GM10248 (cell line): ENCODE measurements around the gene EEF1A2.

Experiments
- CTCF ChIA-PET: fragments of 300-600 bp; sonication (Branson Sonifier 250); formaldehyde crosslinking; extraction: SDS; loops from one replicate; lab custom pipeline; 2021; ENCODE audit warnings: antibody characterized with exemption; lab: Yijun Ruan, JAX
- POLR2A ChIA-PET: fragments of 350-650 bp; sonication (Branson Sonifier 250); formaldehyde crosslinking; extraction: SDS; loops from one replicate; lab custom pipeline; 2020; ENCODE audit warnings: antibody characterized with exemption; lab: Yijun Ruan, JAX
- DNase-seq: peaks from one replicate; pipeline ENCODE4 v3.0.0; 2012; ENCODE audit errors: extremely low spot score
- CTCF ChIP-seq: IDR thresholded peaks from 2 replicates; pipeline ENCODE4 v1.5.1; 2012; ENCODE audit warnings: mild to moderate bottlenecking, low read depth; ENCODE audit errors: extremely low read depth, missing control alignments, control extremely low read depth

EEF1A2 gene

GRCh38 chr20:63469019-63469712 is 29.7 kb downstream of the EEF1A2 start:
- POLR2A ChIA-PET: no interaction called here
- CTCF ChIA-PET: interaction anchor here (1.0 to 2.0 kb wide), 2 partner anchors 27 to 28 kb away, joined by 3 to 7 read pairs; no protein-coding TSS in a partner anchor
- no peak for TF ChIP-seq CTCF
- no peak for DNase-seq

GRCh38 chr20:63468421-63468820 is 30.5 kb downstream of the EEF1A2 start:
- ChIA-PET CTCF (interaction anchor here (2.0 kb wide), 1 partner anchor 28 kb away, joined by 7 read pairs; no protein-coding TSS in a partner anchor), POLR2A (no interaction called here)
- no peak for DNase-seq
- TF ChIP-seq CTCF: no peak

GRCh38 chr20:63467294-63468083 is 31.4 kb downstream of the EEF1A2 start:
- ChIA-PET POLR2A (no interaction called here), CTCF (interaction anchor here (2.0 kb wide), 1 partner anchor 29 kb away, joined by 7 read pairs; no protein-coding TSS in a partner anchor)

GRCh38 chr20:63466861-63467260 is 32.0 kb downstream of the EEF1A2 start:
- no peak for DNase-seq
- no peak for TF ChIP-seq CTCF
- POLR2A ChIA-PET: no interaction called here
- CTCF ChIA-PET: interaction anchor here (2.0 kb wide), 1 partner anchor 30 kb away, joined by 7 read pairs; no protein-coding TSS in a partner anchor

More at GRCh38 chr20:63467294-63468083, 31.4 kb downstream of the EEF1A2 start:
- DNase-seq: no peak
- TF ChIP-seq CTCF: no peak

GRCh38 chr20:63466250-63466825 is 32.5 kb downstream of the EEF1A2 start:
- TF ChIP-seq CTCF: no peak
- POLR2A ChIA-PET: no interaction called here
- DNase-seq: no peak
- CTCF ChIA-PET: no interaction called here
